Measurements from ENCODE around the gene RILP. TPM values are rescaled to one million over a fixed set of nuclear protein-coding genes. Genes with fewer than 3 reads are reported as not detected.

The RILP gene
- 12.3 to 16.3 TPM (median 15.4 TPM) in 5 replicates for total RNA-seq (2022; extraction: Qiagen RNA extraction)

DNA sequence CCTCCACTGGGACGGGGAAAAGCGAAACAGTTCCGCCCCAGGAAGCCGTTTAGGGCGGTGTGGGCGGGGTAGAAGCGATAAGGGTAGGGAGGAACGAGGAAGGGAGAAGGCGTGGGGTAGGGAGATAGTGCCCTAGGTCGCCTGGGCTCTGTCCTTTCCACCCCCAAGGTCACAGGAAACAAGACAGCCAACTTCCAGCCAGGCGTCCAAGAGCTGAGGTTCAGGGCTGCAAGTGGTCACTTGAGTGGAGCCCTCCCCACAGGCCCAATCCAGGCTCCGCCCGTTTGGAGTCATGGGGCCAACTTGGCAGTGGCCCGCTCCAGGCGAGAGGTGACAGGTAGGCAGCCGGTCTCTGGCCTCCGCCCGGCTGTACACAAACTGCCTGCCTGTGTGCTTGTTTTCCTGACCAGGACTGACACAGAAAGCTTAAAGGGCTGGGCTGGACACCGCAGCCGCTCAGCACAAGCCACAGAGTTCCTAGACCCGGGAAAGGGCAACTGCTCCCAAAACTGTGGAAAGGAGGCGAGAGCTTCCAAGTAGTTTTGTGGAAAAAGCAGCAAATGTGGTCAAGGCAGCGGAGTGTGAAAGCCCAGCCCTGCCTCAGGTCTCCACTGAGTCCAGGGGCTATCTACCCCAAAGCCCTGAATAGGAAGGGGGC lies at the start of gene RILP:
RILP (minus strand) TSS at position 23 of the 658 bp plus-strand sequence. CDS start 62 bp downstream, outside the sequence.

DNA sequence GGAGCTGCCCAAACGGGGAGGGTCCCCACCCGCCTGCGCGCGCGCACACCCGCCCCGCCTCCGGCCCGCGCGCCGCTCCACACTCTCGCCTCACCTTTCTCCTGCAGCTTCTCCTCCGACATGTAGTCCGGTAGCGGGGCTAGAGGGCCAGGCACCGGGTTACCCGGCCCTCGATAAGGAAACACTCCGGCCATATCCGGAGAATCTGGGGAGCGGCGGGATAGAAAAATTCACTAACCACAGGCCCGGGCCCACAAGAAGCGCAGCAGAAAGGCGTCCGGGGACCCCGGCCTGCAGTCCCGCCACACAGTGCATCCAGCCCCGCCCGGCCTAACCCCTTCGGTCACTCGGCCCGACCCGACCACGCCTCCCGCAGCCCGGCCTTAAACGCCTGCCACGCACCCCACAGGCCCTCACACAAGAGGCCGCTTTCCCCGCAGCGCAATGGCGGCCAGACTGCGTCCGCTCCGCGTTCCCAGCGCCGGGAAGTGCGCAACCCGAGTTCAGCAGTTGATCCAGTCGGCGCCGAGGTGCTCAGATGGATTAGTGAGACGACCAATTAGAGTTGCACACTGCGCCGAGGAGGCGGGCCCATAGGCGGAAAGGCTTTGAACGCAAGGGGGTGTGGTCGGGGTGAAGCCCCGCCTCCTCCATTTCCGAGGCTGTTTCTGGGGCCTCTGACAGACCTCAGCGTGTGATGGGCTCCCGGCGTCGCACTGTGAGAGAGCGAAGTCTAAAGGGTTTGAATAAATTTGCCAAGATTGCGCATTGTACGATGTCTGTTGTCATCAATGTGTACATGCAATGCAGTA lies 34.9 kb upstream of the RILP start, which contains the start of gene PRPF8:
PRPF8 (minus strand) TSS at position 490 of the 812 bp plus-strand sequence; CDS start at position 194, 296 bp downstream.

DNA sequence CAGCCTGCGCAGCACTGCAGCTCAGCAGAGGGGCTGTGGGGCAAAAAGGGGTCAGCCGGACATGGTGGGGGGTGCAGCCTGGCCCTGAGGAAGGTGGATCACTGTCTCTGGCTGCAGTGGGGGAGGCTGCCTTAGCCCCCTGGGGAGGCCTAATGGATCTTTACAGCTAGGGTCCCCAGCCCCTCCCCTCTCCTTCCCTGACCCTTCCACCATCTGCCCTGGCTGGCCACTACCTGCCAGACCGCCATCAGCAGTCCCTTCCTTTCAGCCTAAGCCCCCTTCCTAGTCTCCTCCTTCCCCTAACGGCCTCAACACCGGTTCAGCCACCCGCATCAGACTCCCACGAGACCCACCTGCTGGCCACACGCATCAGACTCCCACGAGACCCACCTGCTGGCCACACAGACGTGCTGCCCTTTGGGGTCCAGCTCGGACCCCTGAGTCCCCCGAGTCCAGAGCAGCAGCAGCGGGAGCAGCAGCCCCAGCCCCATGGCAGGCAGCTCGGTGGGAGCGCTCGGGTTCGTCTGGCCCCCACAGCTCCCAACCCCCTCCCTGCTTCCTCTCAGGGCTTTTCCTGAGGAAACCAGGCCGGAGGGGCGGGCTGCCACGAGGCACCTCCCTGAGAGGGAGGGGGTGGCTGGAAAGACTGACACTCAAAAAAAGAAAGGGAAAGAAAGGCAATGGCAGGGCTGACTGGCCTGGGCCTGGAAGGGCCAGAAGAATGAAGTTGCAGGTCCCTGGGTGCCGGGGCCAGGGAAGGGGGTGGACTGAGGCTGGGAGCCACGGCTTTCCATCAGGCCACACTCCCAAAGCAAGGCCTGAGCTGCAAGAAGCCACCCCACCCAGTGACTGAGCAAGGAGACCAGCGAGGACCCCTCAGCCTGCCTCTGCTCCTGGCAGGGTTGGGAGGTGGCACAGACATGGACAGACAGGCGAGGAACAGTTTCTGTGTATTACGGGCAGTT lies 4.2 kb downstream of the RILP start, which contains the start of gene SCARF1:
SCARF1 (minus strand) TSS at position 526 of the 965 bp plus-strand sequence; CDS start at position 491, 35 bp downstream.

GRCh38 chr17:1627982-1628855 lies 21.4 kb downstream of the RILP start, which contains the start of gene SLC43A2:
TSS of gene SLC43A2 (minus strand) at chr17:1628834. CDS start at chr17:1627874, 960 bp downstream.

Other genes with a start within 250 kb of the RILP start
- 632 to 1,159 TPM (median 671 TPM) in 5 replicates for gene YWHAE, start 249.6 kb downstream of the RILP start, total RNA-seq (2022; extraction: Qiagen RNA extraction)
- gene CRK, start 193.6 kb downstream of the RILP start, total RNA-seq (2022; extraction: Qiagen RNA extraction): 88.1 to 108 TPM (median 99.7 TPM) in 5 replicates
- 96.3 to 150 TPM (median 146 TPM) in 5 replicates for gene MYO1C, start 157.2 kb downstream of the RILP start, total RNA-seq (2022; extraction: Qiagen RNA extraction)
- 24.1 to 28.0 TPM (median 26.6 TPM) in 5 replicates for gene INPP5K, start 133.3 kb downstream of the RILP start, total RNA-seq (2022; extraction: Qiagen RNA extraction)
- 68.4 to 80.3 TPM (median 74.6 TPM) in 5 replicates for gene PITPNA, start 87.1 kb downstream of the RILP start, total RNA-seq (2022; extraction: Qiagen RNA extraction)
- 4.1 to 6.5 TPM (median 5.4 TPM) in 5 replicates for gene SLC43A2, start 21.0 kb downstream of the RILP start, total RNA-seq (2022; extraction: Qiagen RNA extraction)
- gene SCARF1, start 4.1 kb downstream of the RILP start, total RNA-seq (2022; extraction: Qiagen RNA extraction): 0.14 to 0.29 TPM (median 0.21 TPM) in 5 replicates
- gene PRPF8, start 35.0 kb upstream of the RILP start, total RNA-seq (2022; extraction: Qiagen RNA extraction): 255 to 267 TPM (median 262 TPM) in 5 replicates
- 1.5 to 2.8 TPM (median 2.2 TPM) in 5 replicates for gene TLCD2, start 60.5 kb upstream of the RILP start, total RNA-seq (2022; extraction: Qiagen RNA extraction)
- 20.2 to 32.5 TPM (median 29.9 TPM) in 5 replicates for gene WDR81, start 74.8 kb upstream of the RILP start, total RNA-seq (2022; extraction: Qiagen RNA extraction)
- gene SERPINF2, start 93.0 kb upstream of the RILP start, total RNA-seq (2022; extraction: Qiagen RNA extraction): 3.8 to 4.6 TPM (median 4.2 TPM) in 5 replicates
- 1.5 to 2.7 TPM (median 2.5 TPM) in 5 replicates for gene SERPINF1, start 112.2 kb upstream of the RILP start, total RNA-seq (2022; extraction: Qiagen RNA extraction)
- 7.8 to 10.3 TPM (median 9.8 TPM) in 5 replicates for gene SMYD4, start 180.0 kb upstream of the RILP start, total RNA-seq (2022; extraction: Qiagen RNA extraction)
- 60.0 to 82.3 TPM (median 70.3 TPM) in 5 replicates for gene RPA1, start 180.1 kb upstream of the RILP start, total RNA-seq (2022; extraction: Qiagen RNA extraction)

Measured in A549 treated with dexamethasone at 1 μM for 4 hours (cell line).